ENCODE data around the gene TSPAN9. TPM values are rescaled to one million over a fixed set of nuclear protein-coding genes. Genes with fewer than 3 reads are reported as not detected.

TSPAN9 gene
- total RNA-seq, 1 experiment from 2014 or later = 9.6 TPM

DNA sequence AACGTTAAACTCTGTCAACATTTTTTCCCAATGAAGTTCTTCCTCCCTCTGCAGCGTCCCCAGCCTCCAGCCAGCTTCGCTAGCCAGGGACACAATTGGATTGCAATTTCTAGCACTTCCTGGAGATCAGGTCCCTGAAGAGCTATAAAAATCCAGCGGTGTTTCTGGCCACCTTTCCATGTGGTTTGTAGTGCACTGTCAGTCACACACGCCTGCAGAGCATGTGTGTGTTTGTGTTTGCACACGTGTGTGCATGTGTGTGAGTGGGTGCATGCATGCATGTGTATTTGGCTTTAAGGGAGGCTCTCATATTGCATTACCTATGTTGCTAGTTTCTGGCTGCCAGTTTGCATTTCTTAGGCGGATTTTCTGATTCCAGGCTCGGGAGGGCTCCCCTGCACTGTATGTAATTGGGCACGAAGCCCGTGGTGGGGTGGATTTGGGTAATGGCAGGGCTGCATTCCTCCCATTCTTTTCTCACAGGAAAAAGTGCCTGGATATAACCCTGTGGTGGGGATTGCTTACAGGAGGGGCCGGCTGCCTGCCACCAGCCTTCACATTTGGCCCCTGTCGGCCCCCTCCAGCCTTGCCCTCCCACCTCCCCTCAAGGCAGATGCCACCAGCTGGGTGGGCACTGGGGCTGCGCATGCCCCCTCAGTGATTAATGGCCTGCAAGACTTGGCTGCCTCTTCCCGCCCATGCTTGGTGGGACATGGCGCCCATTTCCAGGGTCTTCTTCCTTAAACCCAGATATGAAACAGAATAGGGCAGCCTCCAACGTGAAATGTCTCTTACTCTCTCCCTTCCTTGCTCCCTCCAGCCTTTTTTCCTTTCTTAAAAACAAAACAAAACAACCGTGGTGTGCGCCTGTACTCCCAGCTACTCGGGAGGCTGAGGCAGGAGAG is 74.0 kb downstream of the TSPAN9 start:
- H4K20me1 ChIP-seq (ENCODE audit: insufficient read depth) = no peaks in the 10 kb centered on the region
- H3K27ac ChIP-seq = no peak overlapping the region
- DNase-seq = no peak
- POLR2A ChIA-PET (ENCODE audit: unreplicated experiment) = no interaction called here
- peaks cover 19% of the 10 kb centered on the region; the same call in 1 of the 2 replicates for H3K27me3 ChIP-seq (ENCODE audit: insufficient read depth, low read depth)
- no peak overlapping the region for H3K4me2 ChIP-seq
- no peaks in the 10 kb centered on the region for H3K36me3 ChIP-seq (ENCODE audit: low read depth)
- H3K9me2 ChIP-seq (ENCODE audit: insufficient read depth) = no peaks in the 10 kb centered on the region
- no peak overlapping the region for H2AFZ ChIP-seq
- no peaks in the 10 kb centered on the region for H3K4me1 ChIP-seq (replicated peaks; ENCODE audit: insufficient read depth)
- H3K4me3 ChIP-seq = no peak overlapping the region
- no TSS peak for BruUV-seq (replicated peaks)
- no peaks in the 10 kb centered on the region for H3K79me2 ChIP-seq (ENCODE audit: low read depth)
- H3F3A ChIP-seq (ENCODE audit: insufficient read depth, low read depth) = no peaks in the 10 kb centered on the region
- TF ChIP-seq, protein P1, sequence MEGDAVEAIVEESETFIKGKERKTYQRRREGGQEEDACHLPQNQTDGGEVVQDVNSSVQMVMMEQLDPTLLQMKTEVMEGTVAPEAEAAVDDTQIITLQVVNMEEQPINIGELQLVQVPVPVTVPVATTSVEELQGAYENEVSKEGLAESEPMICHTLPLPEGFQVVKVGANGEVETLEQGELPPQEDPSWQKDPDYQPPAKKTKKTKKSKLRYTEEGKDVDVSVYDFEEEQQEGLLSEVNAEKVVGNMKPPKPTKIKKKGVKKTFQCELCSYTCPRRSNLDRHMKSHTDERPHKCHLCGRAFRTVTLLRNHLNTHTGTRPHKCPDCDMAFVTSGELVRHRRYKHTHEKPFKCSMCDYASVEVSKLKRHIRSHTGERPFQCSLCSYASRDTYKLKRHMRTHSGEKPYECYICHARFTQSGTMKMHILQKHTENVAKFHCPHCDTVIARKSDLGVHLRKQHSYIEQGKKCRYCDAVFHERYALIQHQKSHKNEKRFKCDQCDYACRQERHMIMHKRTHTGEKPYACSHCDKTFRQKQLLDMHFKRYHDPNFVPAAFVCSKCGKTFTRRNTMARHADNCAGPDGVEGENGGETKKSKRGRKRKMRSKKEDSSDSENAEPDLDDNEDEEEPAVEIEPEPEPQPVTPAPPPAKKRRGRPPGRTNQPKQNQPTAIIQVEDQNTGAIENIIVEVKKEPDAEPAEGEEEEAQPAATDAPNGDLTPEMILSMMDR (conservative IDR thresholded peaks at IDR 0.05) = no peak
- TF ChIP-seq EZH2 (IDR thresholded peaks at IDR 0.05; ENCODE audit: low read depth) = no peak
- CTCF ChIA-PET = no interaction called here
- intact Hi-C loops (cut with micrococcal nuclease; ENCODE audit: unreplicated experiment) = no loop called here
- no peaks in the 10 kb centered on the region for H3K9me3 ChIP-seq (ENCODE audit: insufficient read depth, low read depth)

DNA sequence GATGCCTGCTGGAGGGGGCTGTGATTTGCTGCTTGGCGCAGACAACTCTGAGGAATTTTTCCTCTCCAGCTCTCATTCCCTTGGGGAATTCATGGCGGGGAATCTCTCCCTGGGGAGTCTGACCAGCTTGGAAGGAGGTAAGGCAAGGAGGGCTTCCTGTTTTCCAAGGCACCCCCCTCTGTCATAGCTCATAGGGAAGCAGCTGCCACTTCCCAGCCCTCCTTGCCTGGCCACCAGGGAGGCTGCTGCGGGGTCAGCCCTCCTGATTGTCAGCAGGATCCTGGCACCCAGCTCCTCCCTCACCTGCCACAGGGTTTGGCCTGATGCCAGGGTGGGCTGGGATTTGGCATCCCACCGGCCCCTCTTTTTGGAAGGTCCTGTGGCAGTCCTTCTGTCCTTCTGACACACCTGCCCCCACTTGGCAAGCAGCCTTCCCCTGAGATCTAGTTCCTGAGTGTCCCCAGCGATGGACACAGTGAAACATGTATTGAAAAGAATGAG is 74.9 kb downstream of the TSPAN9 start:
- no peak overlapping the region for H3K4me2 ChIP-seq
- CTCF ChIA-PET = no interaction called here
- no peak overlapping the region for H3K4me3 ChIP-seq
- no peaks in the 10 kb centered on the region for H3K79me2 ChIP-seq (ENCODE audit: low read depth)
- POLR2A ChIA-PET (ENCODE audit: unreplicated experiment) = no interaction called here
- no peak overlapping the region for H3K27ac ChIP-seq
- H4K20me1 ChIP-seq (ENCODE audit: insufficient read depth) = no peaks in the 10 kb centered on the region
- no peak for DNase-seq
- H3K27me3 ChIP-seq (ENCODE audit: insufficient read depth, low read depth) = peaks cover 19% of the 10 kb centered on the region; the same call in 1 of the 2 replicates
- intact Hi-C loops (cut with micrococcal nuclease; ENCODE audit: unreplicated experiment) = no loop called here
- BruUV-seq (replicated peaks) = no TSS peak
- H3K9me2 ChIP-seq (ENCODE audit: insufficient read depth) = no peaks in the 10 kb centered on the region
- TF ChIP-seq EZH2 (IDR thresholded peaks at IDR 0.05; ENCODE audit: low read depth) = no peak
- TF ChIP-seq, protein P1 (conservative IDR thresholded peaks at IDR 0.05) = no peak
- H3K4me1 ChIP-seq (replicated peaks; ENCODE audit: insufficient read depth) = no peaks in the 10 kb centered on the region
- H3F3A ChIP-seq (ENCODE audit: insufficient read depth, low read depth) = no peaks in the 10 kb centered on the region
- no peaks in the 10 kb centered on the region for H3K36me3 ChIP-seq (ENCODE audit: low read depth)
- H3K9me3 ChIP-seq (ENCODE audit: insufficient read depth, low read depth) = no peaks in the 10 kb centered on the region
- no peak overlapping the region for H2AFZ ChIP-seq

DNA sequence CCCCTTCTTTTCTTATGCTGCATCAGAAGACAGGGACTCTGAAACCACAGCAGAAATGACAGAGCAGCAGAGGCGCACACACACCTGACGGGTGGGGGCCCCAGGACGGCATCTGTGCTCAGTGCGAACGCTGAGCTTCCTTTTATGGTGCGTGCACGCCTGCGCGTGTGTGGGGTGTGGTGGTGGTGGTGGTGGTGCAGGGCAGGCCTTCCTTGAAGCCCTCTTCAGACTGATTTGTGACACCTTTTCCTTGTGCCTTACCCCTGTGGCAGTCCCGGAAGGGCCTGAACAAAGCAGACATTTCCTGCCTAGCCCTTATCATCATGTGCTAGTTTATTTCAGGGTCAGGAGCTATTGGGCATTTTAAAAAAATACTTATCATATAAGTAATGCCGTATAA is 75.7 kb downstream of the TSPAN9 start:
- BruUV-seq (replicated peaks) = no TSS peak
- POLR2A ChIA-PET (ENCODE audit: unreplicated experiment) = no interaction called here

More for the DNA sequence above, 75.7 kb downstream of the TSPAN9 start:
- no peak for DNase-seq
- CTCF ChIA-PET = no interaction called here
- peaks cover 16% of the 10 kb centered on the region; the same call in 1 of the 2 replicates for H3K27me3 ChIP-seq (ENCODE audit: insufficient read depth, low read depth)
- intact Hi-C loops (cut with micrococcal nuclease; ENCODE audit: unreplicated experiment) = no loop called here
- H3K4me3 ChIP-seq = no peak overlapping the region
- H3K36me3 ChIP-seq (ENCODE audit: low read depth) = no peaks in the 10 kb centered on the region
- H4K20me1 ChIP-seq (ENCODE audit: insufficient read depth) = no peaks in the 10 kb centered on the region
- no peaks in the 10 kb centered on the region for H3F3A ChIP-seq (ENCODE audit: insufficient read depth, low read depth)
- no peak overlapping the region for H3K27ac ChIP-seq
- H3K9me2 ChIP-seq (ENCODE audit: insufficient read depth) = no peaks in the 10 kb centered on the region
- no peaks in the 10 kb centered on the region for H3K4me1 ChIP-seq (replicated peaks; ENCODE audit: insufficient read depth)
- no peaks in the 10 kb centered on the region for H3K79me2 ChIP-seq (ENCODE audit: low read depth)
- H3K9me3 ChIP-seq (ENCODE audit: insufficient read depth, low read depth) = no peaks in the 10 kb centered on the region
- TF ChIP-seq, protein P1 (conservative IDR thresholded peaks at IDR 0.05) = no peak
- TF ChIP-seq EZH2 (IDR thresholded peaks at IDR 0.05; ENCODE audit: low read depth) = no peak
- no peak overlapping the region for H2AFZ ChIP-seq
- no peak overlapping the region for H3K4me2 ChIP-seq
